Measurements from ENCODE around the gene DDX1.
"Not testable (repeated sequence)": the region's sequence is repeated elsewhere in the genome, so short reads cannot be mapped to it uniquely, and the experiment has no call there.

Gene DDX1

DNA sequence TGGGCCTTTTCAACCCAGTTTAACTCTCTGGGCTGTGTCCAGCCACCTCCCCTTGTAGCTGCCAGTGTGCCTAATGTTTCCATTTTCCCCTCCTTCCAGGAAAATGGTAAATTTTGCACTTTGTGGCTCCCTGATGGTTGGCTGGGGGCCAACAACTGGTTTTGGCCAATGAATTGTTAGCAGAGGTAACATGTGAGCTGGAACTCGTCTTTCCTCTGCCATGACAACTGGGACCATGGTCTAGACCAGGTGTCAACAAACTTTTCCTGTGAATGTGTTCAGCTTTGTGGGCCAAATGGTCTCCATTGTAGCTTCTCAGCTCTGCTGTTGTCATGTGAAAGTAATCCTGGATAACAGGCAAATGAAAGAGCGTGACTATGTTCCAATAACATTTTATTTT, 87.2 kb downstream of the DDX1 start:
- DNase-seq = no peak

DNA sequence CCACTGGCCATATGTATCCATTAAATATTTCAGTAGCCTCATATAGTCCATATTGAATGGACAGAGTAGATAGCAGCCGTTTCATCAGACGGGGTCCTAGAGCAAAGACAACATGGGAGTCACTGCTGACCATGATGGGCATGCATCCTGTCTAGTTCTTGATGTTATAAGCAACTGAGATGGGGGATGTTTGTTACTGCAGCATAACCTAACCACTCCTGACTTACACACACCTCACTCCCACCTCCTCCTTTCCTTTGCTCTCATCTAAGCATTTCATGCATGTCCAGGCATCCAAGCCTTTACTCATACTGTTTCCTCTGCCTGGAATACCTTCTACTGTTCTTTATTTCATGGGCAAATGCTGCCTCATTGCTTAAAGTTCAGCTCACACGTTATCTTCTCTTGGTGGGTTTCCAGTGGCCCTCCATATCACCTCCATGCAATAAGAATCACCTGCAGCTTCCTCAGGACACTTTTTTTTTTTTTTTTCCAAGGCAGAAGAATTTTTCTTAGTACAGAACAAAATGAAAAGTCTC, 87.8 kb downstream of the DDX1 start:
- DNase-seq = no peak

- DNase-seq = not testable (repeated sequence)
Observed at GRCh38 chr2:15680132-15680531, 88.5 kb downstream of the DDX1 start.

Measured in NCI-H1417 (cell line).